HepG2 (cell line): ENCODE measurements around the gene DHH. TPM values are rescaled to one million over a fixed set of nuclear protein-coding genes. Genes with fewer than 3 reads are reported as not detected.

Experiments used
- ARNTL ChIP-seq: sonication (generic); formaldehyde crosslinking; IDR thresholded peaks from 2 replicates; pipeline ENCODE4 v1.4.0; 2020; ENCODE audit warnings: mild to moderate bottlenecking, missing genetic modification reagents
- CBX5 ChIP-seq: sonication (generic); formaldehyde crosslinking; IDR thresholded peaks from 2 replicates; pipeline ENCODE4 v1.4.0; 2020; ENCODE audit warnings: missing genetic modification reagents, borderline replicate concordance
- CEBPG ChIP-seq: IDR thresholded peaks from 2 replicates; pipeline ENCODE4 v1.6.1; 2016
- HNRNPLL ChIP-seq: fragments of 200-400 bp; formaldehyde crosslinking; IDR thresholded peaks from 2 replicates; pipeline ENCODE4 v1.6.1; 2017; ENCODE audit warnings: mild to moderate bottlenecking, low read depth, low read length; ENCODE audit not compliant: poor library complexity, severe bottlenecking
- KLF11 ChIP-seq: IDR thresholded peaks from 2 replicates; pipeline ENCODE4 v1.6.1; 2016; ENCODE audit warnings: missing compliant biosample characterization
- MAFG ChIP-seq: sonication (generic); formaldehyde crosslinking; IDR thresholded peaks from 2 replicates; pipeline ENCODE4 v1.5.1; 2020; ENCODE audit warnings: mild to moderate bottlenecking, missing genetic modification reagents
- MZF1 ChIP-seq: sonication (generic); formaldehyde crosslinking; IDR thresholded peaks from 2 replicates; pipeline ENCODE4 v1.8.1; 2023; ENCODE audit warnings: mild to moderate bottlenecking, missing genetic modification reagents, borderline replicate concordance
- NFIB ChIP-seq: sonication (generic); formaldehyde crosslinking; IDR thresholded peaks from 2 replicates; pipeline ENCODE4 v1.9.0; 2021; ENCODE audit warnings: missing genetic modification reagents, mild to moderate bottlenecking, borderline replicate concordance
- PHB2 ChIP-seq: fragments of 450-650 bp; IDR thresholded peaks from 2 replicates; pipeline ENCODE4 v1.6.1; 2018; ENCODE audit not compliant: partially characterized antibody
- RAD21 ChIP-seq: fragments of 450-650 bp; formaldehyde crosslinking; IDR thresholded peaks from 2 replicates; pipeline ENCODE4 v1.5.0; 2020; ENCODE audit warnings: mild to moderate bottlenecking
- SP1 ChIP-seq, 2 experiments: fragments of 450-650 bp in 1 of 2; sonication (generic) in 1 of 2; formaldehyde crosslinking in 1 of 2; IDR thresholded peaks; 2 replicates each; pipeline versions ENCODE4 v1.4.0 to v1.6.1; 2016 to 2020; ENCODE audit warnings: missing genetic modification reagents in 1 of 2
- ZBED4 ChIP-seq: sonication (generic); formaldehyde crosslinking; IDR thresholded peaks from 2 replicates; pipeline ENCODE4 v1.4.0; 2020; ENCODE audit warnings: missing genetic modification reagents, borderline replicate concordance
- ZMYM3 ChIP-seq: sonication (generic); formaldehyde crosslinking; IDR thresholded peaks from 2 replicates; pipeline ENCODE4 v1.5.1; 2020; ENCODE audit warnings: mild to moderate bottlenecking, missing genetic modification reagents
- ZMYM4 ChIP-seq: sonication (generic); formaldehyde crosslinking; IDR thresholded peaks from 2 replicates; pipeline ENCODE4 v1.8.1; 2023; ENCODE audit warnings: mild to moderate bottlenecking, missing genetic modification reagents
- ZNF160 ChIP-seq: sonication (generic); formaldehyde crosslinking; IDR thresholded peaks from 2 replicates; pipeline ENCODE4 v1.8.0; 2022; ENCODE audit warnings: mild to moderate bottlenecking, inconsistent platforms, missing genetic modification reagents
- ZNF589 ChIP-seq: sonication (generic); formaldehyde crosslinking; conservative IDR thresholded peaks from 2 replicates; pipeline ENCODE4 v1.8.0; 2022; ENCODE audit warnings: mild to moderate bottlenecking, moderate library complexity, missing genetic modification reagents
- ZNF614 ChIP-seq: IDR thresholded peaks from 2 replicates; pipeline ENCODE4 v1.6.1; 2018; ENCODE audit warnings: missing biosample characterization, missing genetic modification reagents, inconsistent platforms, borderline replicate concordance
- polyA plus RNA-seq, 8 experiments: library from polyadenylated mRNA; depleted of rRNA in 3 of 8; stranded (reverse) in 7 of 8; unstranded in 1 of 8; fragments of >200 nt; fragmentation: Illumina TruSeq in 4 of 8; extraction: Trizol in 4 of 8; gene quantifications; 2 replicates each; pipeline versions ENCODE4 v1.2.1 to v1.2.3, GENCODE V29; 2011 to 2016; ENCODE audit warnings: low read depth in 4 of 8, missing spikeins in 1 of 8, mixed read lengths in 1 of 8; ENCODE audit not compliant: insufficient read depth in 1 of 8
- total RNA-seq, 5 experiments: library from RNA; depleted of rRNA; stranded (reverse); fragments of >200 nt; fragmentation: Illumina TruSeq; extraction: Trizol; gene quantifications; 2 replicates each; pipeline ENCODE4 v1.2.3, GENCODE V29; 2016; ENCODE audit warnings: low read depth in 1 of 5
- TF ChIP-seq, protein P1 (sequence below): fragments of 450-650 bp; IDR thresholded peaks from 2 replicates; pipeline ENCODE4 v1.6.1; 2017; ENCODE audit warnings: mild to moderate bottlenecking
- TF ChIP-seq, protein P2 (sequence below), 2 experiments: fragments of 450-650 bp in 1 of 2; sonication (generic) in 1 of 2; formaldehyde crosslinking; IDR thresholded peaks; 2 replicates each; pipeline versions ENCODE4 v1.5.0 to v1.8.0; 2020 to 2022; ENCODE audit warnings: mild to moderate bottlenecking in 1 of 2, missing genetic modification reagents in 1 of 2
- TF ChIP-seq, protein P3 (sequence below): sonication (generic); formaldehyde crosslinking; IDR thresholded peaks from 2 replicates; pipeline ENCODE4 v1.4.0; 2020; ENCODE audit warnings: missing genetic modification reagents

The DHH gene
- total and polyA plus RNA-seq, 2 of the 13 experiments (the other 11 are each of a cell fraction or from before 2014, with no cell fraction given): not detected

DNA sequence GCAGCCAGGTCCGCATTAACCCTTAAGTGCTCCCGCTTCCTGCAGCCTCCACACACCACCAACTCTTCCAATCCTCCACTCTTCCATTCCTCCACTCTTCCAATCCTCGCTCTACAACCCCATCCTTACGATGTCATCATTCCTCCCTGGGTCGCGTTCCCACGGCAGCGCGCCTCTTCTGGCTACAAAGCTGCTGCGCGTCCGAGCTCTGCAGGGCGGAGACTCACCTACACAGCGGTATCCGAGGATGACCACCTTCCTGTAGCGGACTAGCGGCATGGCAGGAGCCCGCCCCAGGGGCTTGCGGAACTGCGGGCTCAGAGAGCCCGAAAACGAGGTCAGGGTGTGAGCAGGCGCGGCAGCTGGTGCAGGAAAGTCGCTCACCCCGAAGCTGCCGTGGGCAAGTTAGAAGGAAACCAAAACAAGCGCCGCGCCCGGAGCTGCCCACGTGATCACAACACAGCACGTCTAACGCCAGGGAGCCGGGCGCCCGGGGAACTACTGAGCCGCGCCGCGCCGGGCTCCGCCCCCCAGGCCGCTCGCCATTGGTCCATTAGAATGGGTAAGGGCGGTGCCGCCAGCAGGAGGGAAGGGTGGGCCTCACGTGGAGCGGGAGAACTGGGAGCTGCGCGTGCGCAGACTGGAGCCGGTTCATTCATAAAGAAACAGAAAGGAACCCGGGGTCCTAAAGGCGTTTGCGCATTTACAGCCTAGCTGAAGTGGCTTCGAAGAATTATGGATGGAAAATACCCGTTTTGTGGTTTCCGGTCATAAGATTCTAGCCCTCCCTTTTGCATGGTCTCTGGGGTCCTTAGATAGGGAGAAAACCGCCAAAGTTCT, 24.9 kb downstream of the DHH start, which contains the start of gene RHEBL1 (continued):
- TF ChIP-seq, protein P1, sequence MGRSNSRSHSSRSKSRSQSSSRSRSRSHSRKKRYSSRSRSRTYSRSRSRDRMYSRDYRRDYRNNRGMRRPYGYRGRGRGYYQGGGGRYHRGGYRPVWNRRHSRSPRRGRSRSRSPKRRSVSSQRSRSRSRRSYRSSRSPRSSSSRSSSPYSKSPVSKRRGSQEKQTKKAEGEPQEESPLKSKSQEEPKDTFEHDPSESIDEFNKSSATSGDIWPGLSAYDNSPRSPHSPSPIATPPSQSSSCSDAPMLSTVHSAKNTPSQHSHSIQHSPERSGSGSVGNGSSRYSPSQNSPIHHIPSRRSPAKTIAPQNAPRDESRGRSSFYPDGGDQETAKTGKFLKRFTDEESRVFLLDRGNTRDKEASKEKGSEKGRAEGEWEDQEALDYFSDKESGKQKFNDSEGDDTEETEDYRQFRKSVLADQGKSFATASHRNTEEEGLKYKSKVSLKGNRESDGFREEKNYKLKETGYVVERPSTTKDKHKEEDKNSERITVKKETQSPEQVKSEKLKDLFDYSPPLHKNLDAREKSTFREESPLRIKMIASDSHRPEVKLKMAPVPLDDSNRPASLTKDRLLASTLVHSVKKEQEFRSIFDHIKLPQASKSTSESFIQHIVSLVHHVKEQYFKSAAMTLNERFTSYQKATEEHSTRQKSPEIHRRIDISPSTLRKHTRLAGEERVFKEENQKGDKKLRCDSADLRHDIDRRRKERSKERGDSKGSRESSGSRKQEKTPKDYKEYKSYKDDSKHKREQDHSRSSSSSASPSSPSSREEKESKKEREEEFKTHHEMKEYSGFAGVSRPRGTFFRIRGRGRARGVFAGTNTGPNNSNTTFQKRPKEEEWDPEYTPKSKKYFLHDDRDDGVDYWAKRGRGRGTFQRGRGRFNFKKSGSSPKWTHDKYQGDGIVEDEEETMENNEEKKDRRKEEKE: no peak
- TF ChIP-seq KLF11 (no peak), MZF1 (CRISPR knock-in tag) (no peak), ZNF589 (no peak), ARNTL (peak; percentile 86), SP1 (IDR thresholded peaks at IDR 0.05) (no peak), SP1 (CRISPR knock-in tag; IDR thresholded peaks at IDR 0.05) (peak; percentile 91), ZNF160 (0 out of 2 replicates have a peak, but pooled peaks have one; percentile 27), NFIB (CRISPR knock-in tag) (no peak), ZNF614 (CRISPR knock-in tag) (no peak), ZMYM3 (no peak), MAFG (no peak), PHB2 (no peak), CBX5 (CRISPR knock-in tag) (peak; percentile 62; the same call in 1 of the 2 replicates), RAD21 (CRISPR knock-in tag) (0 out of 2 replicates have a peak, but pooled peaks have one; percentile 11), HNRNPLL (peak; percentile 72), ZMYM4 (CRISPR knock-in tag) (peak; percentile 56; the same call in 1 of the 2 replicates), ZBED4 (CRISPR knock-in tag) (no peak), CEBPG (CRISPR knock-in tag) (peak; percentile 54; the same call in 1 of the 2 replicates)
- TF ChIP-seq, protein P2, sequence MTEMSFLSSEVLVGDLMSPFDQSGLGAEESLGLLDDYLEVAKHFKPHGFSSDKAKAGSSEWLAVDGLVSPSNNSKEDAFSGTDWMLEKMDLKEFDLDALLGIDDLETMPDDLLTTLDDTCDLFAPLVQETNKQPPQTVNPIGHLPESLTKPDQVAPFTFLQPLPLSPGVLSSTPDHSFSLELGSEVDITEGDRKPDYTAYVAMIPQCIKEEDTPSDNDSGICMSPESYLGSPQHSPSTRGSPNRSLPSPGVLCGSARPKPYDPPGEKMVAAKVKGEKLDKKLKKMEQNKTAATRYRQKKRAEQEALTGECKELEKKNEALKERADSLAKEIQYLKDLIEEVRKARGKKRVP (CRISPR knock-in tag; IDR thresholded peaks at IDR 0.05): peak in 1 of 2 experiments; percentile 89; a peak in 2 of 4 replicates
- TF ChIP-seq, protein P3, sequence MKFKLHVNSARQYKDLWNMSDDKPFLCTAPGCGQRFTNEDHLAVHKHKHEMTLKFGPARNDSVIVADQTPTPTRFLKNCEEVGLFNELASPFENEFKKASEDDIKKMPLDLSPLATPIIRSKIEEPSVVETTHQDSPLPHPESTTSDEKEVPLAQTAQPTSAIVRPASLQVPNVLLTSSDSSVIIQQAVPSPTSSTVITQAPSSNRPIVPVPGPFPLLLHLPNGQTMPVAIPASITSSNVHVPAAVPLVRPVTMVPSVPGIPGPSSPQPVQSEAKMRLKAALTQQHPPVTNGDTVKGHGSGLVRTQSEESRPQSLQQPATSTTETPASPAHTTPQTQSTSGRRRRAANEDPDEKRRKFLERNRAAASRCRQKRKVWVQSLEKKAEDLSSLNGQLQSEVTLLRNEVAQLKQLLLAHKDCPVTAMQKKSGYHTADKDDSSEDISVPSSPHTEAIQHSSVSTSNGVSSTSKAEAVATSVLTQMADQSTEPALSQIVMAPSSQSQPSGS (CRISPR knock-in tag): peak; percentile 40; the same call in 1 of the 2 replicates
